ENCODE measurements around the gene DENND1A.

- TF ChIP-seq ELF4 (IDR thresholded peaks at IDR 0.05): no peak
- no peak for TF ChIP-seq NFRKB (IDR thresholded peaks at IDR 0.05)
- no peak for TF ChIP-seq PKNOX1 (IDR thresholded peaks at IDR 0.05)
- no peak for TF ChIP-seq BHLHE40 (IDR thresholded peaks at IDR 0.05; ENCODE audit: borderline replicate concordance)
- no peak for TF ChIP-seq TARDBP (IDR thresholded peaks at IDR 0.05)
- TF ChIP-seq SP1 (IDR thresholded peaks at IDR 0.05): no peak
- TF ChIP-seq LEF1 (IDR thresholded peaks at IDR 0.05; ENCODE audit: borderline replicate concordance): no peak
These were observed 476.8 kb downstream of the DENND1A start for GRCh38 chr9:123453076-123453667.

Measured in HEK293T (cell line).